Gastrocnemius medialis (tissue), 4 donors: ENCODE results near the gene SAMD10. TPM values are rescaled to one million over a fixed set of nuclear protein-coding genes. Genes with fewer than 3 reads are reported as not detected.

ENCODE experiments used
- ATAC-seq, 2 donors: fragments of 150-250 bp; one replicate each; pipeline ENCODE4 v1.9.1; 2016
- DNase-seq, 2 donors: peaks; one replicate each; pipeline ENCODE4 v3.0.0-alpha.2; 2019
- H3K27ac ChIP-seq, 4 donors: fragments of 200-600 bp; sonication (generic); 1 replicate in 1 of 4; 2 replicates in 3 of 4; pipeline ENCODE4 v1.5.1; 2016 to 2018; ENCODE audit warnings: mild to moderate bottlenecking in 2 of 4, moderate library complexity in 1 of 4
- H3K27me3 ChIP-seq, 3 donors: fragments of 200-600 bp; sonication (generic) in 2 of 3; 1 replicate in 1 of 3; 2 replicates in 2 of 3; pipeline versions ENCODE4 v1.5.1 to v1.6.0; 2016 to 2019; ENCODE audit warnings: mild to moderate bottlenecking in 1 of 3, moderate library complexity in 1 of 3
- H3K36me3 ChIP-seq, 2 donors: fragments of 200-600 bp; sonication (generic) in 1 of 2; one replicate each; pipeline ENCODE4 v1.5.1; 2017 to 2018
- H3K4me1 ChIP-seq, 2 donors: fragments of 200-600 bp; sonication (generic) in 1 of 2; one replicate each; pipeline ENCODE4 v1.5.1; 2016 to 2017; ENCODE audit warnings: mild to moderate bottlenecking in 2 of 2
- H3K4me3 ChIP-seq, 4 donors: fragments of 200-600 bp; sonication (generic) in 3 of 4; 1 replicate in 1 of 4; 2 replicates in 3 of 4; pipeline ENCODE4 v1.5.1; 2016 to 2019; ENCODE audit warnings: mild to moderate bottlenecking in 2 of 4
- H3K9me3 ChIP-seq, 3 donors: fragments of 200-600 bp; sonication (generic) in 2 of 3; 1 replicate in 1 of 3; 2 replicates in 2 of 3; pipeline ENCODE4 v1.5.1; 2016 to 2019
- POLR2A ChIP-seq, 2 donors: fragments of 450-650 bp; IDR thresholded peaks; one replicate each; pipeline ENCODE4 v1.6.1; 2017; ENCODE audit warnings: antibody characterized with exemption in 2 of 2, mild to moderate bottlenecking in 2 of 2, moderate library complexity in 2 of 2
- in situ Hi-C, 4 donors: fragments of 200-750 bp; cut with MboI; loops; one replicate each; pipeline versions ENCODE4 v1.15.0 to v1.8.0; 2017; ENCODE audit warnings: low sequenced_read_pairs in 4 of 4
- intact Hi-C: fragments of 100-400 bp; cut with DNase I; formaldehyde crosslinking; loops from one replicate; pipeline ENCODE4 v1.15.1; 2023; ENCODE audit warnings: low total_unique reads
- total RNA-seq, 4 donors: library from RNA; depleted of rRNA; stranded (reverse); fragments of >200 nt; gene quantifications; one replicate each; pipeline versions ENCODE4 v1.1.0 to v1.2.3, GENCODE V29; 2016
- TF ChIP-seq, protein P1 (sequence below), 5 experiments: fragments of 450-650 bp in 3 of 5; fragments of 200-600 bp in 2 of 5; sonication (generic) in 2 of 5; IDR thresholded peaks in 4 of 5; conservative IDR thresholded peaks in 1 of 5; 1 replicate in 4 of 5; 2 replicates in 1 of 5; pipeline ENCODE4 v1.5.1; 2016 to 2019; ENCODE audit warnings: antibody characterized with exemption in 5 of 5, mild to moderate bottlenecking in 3 of 5, moderate library complexity in 3 of 5

The SAMD10 gene
- total RNA-seq, 4 donors from 2014 or later = 0.24 to 1.9 (median 1.0) TPM; not detected in 1

DNA sequence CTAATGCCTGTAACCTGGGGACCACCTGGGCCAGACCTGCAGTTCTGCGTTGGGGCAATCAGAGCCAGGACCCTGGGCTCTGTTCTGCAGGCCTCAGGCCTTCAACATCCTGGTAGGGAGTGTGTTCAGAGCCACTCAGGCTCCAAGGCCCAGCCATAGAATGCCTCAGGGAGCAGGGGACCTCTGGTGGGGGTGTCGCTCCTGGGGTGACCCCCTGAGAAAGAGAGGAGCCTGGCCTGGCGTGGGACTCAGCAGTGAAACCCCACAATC lies 35.7 kb downstream of the SAMD10 start:
- Histone ChIP-seq H3K36me3 (peaks cover 0 to 49% of the 10 kb centered on the region in 2 donors), H3K4me3 (no peak overlapping the region), H3K9me3 (no peaks in the 10 kb centered on the region), H3K27ac (peak overlapping the region; percentile 47 to 71 (median 62)), H3K27me3 (no peaks in the 10 kb centered on the region), H3K4me1 (peaks cover 33 to 50% of the 10 kb centered on the region in 2 donors)
- DNase-seq (no peak), ATAC-seq (no peak)
- intact Hi-C loops (no loop called here), in situ Hi-C loops (no loop called here)
- TF ChIP-seq POLR2A (IDR thresholded peaks at IDR 0.05) = no peak
- TF ChIP-seq, protein P1, sequence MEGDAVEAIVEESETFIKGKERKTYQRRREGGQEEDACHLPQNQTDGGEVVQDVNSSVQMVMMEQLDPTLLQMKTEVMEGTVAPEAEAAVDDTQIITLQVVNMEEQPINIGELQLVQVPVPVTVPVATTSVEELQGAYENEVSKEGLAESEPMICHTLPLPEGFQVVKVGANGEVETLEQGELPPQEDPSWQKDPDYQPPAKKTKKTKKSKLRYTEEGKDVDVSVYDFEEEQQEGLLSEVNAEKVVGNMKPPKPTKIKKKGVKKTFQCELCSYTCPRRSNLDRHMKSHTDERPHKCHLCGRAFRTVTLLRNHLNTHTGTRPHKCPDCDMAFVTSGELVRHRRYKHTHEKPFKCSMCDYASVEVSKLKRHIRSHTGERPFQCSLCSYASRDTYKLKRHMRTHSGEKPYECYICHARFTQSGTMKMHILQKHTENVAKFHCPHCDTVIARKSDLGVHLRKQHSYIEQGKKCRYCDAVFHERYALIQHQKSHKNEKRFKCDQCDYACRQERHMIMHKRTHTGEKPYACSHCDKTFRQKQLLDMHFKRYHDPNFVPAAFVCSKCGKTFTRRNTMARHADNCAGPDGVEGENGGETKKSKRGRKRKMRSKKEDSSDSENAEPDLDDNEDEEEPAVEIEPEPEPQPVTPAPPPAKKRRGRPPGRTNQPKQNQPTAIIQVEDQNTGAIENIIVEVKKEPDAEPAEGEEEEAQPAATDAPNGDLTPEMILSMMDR (IDR thresholded peaks at IDR 0.05 in 4 of 5, conservative IDR thresholded peaks at IDR 0.05 in 1 of 5) = no peak

DNA sequence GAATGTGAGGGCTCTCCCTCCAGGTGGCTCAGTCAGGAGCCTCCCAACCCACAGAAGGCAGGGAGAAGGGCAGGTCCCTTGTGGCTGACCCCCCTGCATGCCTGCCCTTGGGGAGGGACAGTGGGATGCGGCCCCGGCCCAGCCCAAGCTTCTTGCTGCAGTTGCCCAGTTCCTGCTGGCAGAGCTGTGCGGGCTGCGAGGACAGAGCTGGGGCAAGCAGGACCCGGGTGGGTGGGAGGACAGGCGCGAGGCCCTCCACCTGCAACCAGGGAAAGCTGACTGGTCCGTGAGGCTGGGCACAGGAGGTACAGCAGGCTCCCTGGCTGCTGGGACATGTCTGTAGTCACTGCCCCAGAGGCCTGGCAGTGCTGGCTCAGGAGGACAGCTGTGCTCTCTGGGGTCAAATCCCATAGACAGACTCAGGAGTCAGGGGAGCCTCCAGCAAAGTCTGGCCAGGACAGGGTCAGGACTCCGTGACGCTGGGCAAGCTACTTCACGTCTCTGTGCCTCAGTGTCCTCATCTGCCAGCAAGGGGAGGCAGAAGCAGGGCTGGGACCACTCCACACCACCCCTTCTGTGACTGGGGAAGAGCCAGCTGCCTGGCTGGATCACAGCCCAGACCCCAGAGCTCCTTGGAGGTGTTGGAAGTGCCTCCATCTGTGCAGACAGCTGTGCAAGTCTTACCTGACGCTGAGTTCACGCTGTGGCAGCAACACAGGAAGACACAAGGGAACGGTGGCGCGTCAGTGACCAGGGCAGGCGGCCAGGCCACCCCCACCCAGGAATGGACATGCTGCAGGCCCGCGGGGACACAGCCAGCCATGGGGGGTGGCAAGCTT lies 36.3 kb downstream of the SAMD10 start:
- intact Hi-C loops = no loop called here
- H3K27ac ChIP-seq = peak overlapping the region; percentile 47 to 71 (median 62)
- TF ChIP-seq, protein P1 (IDR thresholded peaks at IDR 0.05 in 4 of 5, conservative IDR thresholded peaks at IDR 0.05 in 1 of 5) = no peak
- TF ChIP-seq POLR2A (IDR thresholded peaks at IDR 0.05) = no peak
- DNase-seq (no peak), ATAC-seq (no peak)
- peaks cover 0 to 49% of the 10 kb centered on the region in 2 donors for H3K36me3 ChIP-seq
- no peaks in the 10 kb centered on the region for H3K27me3 ChIP-seq
- in situ Hi-C loops = no loop called here
- no peak overlapping the region for H3K4me3 ChIP-seq
- H3K9me3 ChIP-seq = no peaks in the 10 kb centered on the region
- H3K4me1 ChIP-seq = peaks cover 29 to 45% of the 10 kb centered on the region in 2 donors

DNA sequence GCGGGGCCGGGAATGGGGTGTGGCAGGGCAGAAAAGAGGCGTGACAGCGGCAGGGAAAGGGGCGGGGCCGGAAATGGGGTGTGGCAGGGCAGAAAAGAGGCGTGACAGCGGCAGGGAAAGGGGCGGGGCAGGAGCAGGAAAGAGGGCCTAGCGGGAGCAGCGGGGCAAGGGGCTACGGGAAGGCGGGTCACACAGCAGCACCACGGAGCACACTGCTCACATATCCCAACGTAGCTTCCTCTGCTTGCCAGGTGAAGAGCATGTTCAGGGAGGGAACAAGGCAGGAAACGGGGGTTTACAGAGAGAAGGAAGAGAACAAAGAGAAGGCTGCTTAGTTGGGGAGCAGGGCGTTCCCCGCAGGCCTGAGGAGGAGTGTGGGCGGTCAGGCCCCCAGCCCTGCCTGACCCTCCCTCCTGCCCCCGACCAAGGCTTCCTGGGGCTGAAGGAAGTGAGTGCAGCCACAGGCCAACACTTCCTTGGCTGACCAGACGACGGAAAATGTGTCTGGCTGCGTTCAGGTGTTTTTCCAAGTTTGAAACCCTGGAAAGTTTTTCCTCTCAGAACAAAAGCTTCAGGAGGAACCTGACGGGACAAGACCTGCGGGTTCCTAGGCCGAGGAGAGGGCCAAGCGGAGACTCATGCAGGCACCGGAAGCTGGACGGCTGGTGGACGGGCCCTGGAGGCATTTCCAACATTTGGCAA lies 37.0 kb downstream of the SAMD10 start:
- ATAC-seq = no peak
- Histone ChIP-seq H3K27ac (peak overlapping the region; percentile 47 to 71 (median 62)), H3K4me1 (peaks cover 21 to 45% of the 10 kb centered on the region in 2 donors), H3K27me3 (no peaks in the 10 kb centered on the region), H3K4me3 (no peak overlapping the region), H3K36me3 (peaks cover 0 to 49% of the 10 kb centered on the region in 2 donors), H3K9me3 (no peaks in the 10 kb centered on the region)
- intact Hi-C loops (no loop called here), in situ Hi-C loops (no loop called here)
- DNase-seq = no peak
- TF ChIP-seq POLR2A (IDR thresholded peaks at IDR 0.05) = no peak
- TF ChIP-seq, protein P1 (IDR thresholded peaks at IDR 0.05 in 4 of 5, conservative IDR thresholded peaks at IDR 0.05 in 1 of 5) = no peak

DNA sequence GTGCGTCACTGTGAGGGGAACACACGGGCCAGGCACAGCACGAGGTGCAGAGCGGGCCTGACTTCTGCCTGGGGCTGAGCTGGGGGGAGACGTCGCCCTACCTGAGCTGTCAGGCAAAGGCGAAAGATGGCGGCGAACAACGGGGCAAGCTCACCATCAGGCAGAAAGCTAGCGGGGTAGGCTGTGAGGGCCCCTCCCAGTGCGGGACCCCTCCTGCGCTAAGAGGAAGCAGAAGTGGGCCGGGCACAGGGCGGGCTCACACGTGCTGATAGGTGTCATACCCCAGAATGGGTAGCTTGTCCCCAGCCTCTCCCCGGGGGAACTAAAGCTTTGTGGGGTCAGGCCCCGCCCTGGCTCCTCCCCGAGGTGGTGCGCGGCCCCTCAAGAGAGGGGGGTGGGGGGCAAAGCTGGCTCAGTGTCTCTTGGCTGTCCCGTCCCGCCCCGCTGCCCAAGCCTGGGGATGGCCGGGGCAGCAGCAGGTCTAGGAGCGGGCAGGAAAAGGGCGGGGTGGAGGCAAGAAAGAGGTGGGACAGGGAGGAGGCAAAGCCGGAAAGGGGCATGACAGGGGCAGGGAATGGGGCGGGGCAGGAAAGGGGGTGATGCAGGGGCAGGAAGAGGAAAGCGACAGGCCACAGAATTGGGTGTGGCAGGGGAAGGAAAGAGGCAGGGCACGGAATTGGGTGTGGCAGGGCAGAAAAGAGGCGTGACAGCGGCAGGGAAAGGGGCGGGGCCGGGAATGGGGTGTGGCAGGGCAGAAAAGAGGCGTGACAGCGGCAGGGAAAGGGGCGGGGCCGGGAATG lies 38.0 kb downstream of the SAMD10 start:
- ATAC-seq (no peak), DNase-seq (peak in 1 of 2 donors; percentile 48)
- H3K4me3 ChIP-seq = no peak overlapping the region
- peaks cover 12 to 35% of the 10 kb centered on the region in 2 donors for H3K4me1 ChIP-seq
- intact Hi-C loops = no loop called here
- TF ChIP-seq, protein P1 (IDR thresholded peaks at IDR 0.05 in 4 of 5, conservative IDR thresholded peaks at IDR 0.05 in 1 of 5) = no peak
- TF ChIP-seq POLR2A (IDR thresholded peaks at IDR 0.05) = no peak
- peak overlapping the region; percentile 47 to 76 (median 62) for H3K27ac ChIP-seq
- no peaks in the 10 kb centered on the region for H3K27me3 ChIP-seq
- H3K36me3 ChIP-seq = peaks cover 0 to 49% of the 10 kb centered on the region in 2 donors
- in situ Hi-C loops = no loop called here
- no peaks in the 10 kb centered on the region for H3K9me3 ChIP-seq
